HL-60 (cell line): Measurements from ENCODE around the gene TMEM44.

Experiments
- POLR2AphosphoS5 ChIP-seq: IDR thresholded peaks from 2 replicates; pipeline ENCODE4 v1.6.1; 2012; ENCODE audit warnings: low read depth
- TF ChIP-seq, protein P1 (sequence below): IDR thresholded peaks from one replicate; pipeline ENCODE4 v1.5.1; 2011; ENCODE audit warnings: low read length, control low read depth, inconsistent platforms; ENCODE audit not compliant: insufficient read depth

DNA sequence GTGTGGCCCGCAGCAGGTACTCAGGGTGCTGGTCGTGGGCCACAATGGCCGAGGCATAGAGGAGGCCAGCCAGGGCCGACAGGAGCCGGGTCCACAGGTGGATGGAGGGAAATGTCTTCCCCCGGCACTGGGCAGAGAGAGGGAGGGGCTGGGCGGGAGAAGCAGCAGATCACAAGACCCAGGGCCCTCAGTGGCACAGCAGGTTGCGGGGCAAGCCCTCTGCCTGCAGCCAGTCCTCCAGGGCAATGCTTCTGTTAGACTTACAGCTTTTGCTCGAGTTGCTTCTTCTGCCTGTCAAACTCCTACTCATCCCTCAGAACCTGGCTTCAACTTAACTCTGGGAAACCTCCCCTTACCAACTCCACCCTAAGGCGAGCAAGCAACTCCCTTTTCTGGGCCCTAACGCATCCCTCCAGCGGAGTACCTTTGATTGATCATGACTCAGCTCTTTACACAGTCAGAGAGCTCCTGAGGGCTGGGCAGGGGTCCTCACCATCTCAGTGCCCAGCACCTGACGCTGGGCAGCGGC, 16.0 kb downstream of the TMEM44 start:
- TF ChIP-seq, protein P1, sequence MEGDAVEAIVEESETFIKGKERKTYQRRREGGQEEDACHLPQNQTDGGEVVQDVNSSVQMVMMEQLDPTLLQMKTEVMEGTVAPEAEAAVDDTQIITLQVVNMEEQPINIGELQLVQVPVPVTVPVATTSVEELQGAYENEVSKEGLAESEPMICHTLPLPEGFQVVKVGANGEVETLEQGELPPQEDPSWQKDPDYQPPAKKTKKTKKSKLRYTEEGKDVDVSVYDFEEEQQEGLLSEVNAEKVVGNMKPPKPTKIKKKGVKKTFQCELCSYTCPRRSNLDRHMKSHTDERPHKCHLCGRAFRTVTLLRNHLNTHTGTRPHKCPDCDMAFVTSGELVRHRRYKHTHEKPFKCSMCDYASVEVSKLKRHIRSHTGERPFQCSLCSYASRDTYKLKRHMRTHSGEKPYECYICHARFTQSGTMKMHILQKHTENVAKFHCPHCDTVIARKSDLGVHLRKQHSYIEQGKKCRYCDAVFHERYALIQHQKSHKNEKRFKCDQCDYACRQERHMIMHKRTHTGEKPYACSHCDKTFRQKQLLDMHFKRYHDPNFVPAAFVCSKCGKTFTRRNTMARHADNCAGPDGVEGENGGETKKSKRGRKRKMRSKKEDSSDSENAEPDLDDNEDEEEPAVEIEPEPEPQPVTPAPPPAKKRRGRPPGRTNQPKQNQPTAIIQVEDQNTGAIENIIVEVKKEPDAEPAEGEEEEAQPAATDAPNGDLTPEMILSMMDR: no peak
- TF ChIP-seq POLR2AphosphoS5: no peak
